HepG2 (cell line): ENCODE measurements around the gene SLC35D3. TPM values are rescaled to one million over a fixed set of nuclear protein-coding genes. Genes with fewer than 3 reads are reported as not detected.
A peak's percentile ranks its signal among the peaks of the same experiment; 100 is the strongest.

Experiments used
- GATA4 ChIP-seq: sonication (generic); IDR thresholded peaks from 2 replicates; pipeline ENCODE4 v1.6.1; 2016; ENCODE audit warnings: antibody characterized with exemption, low read depth, borderline replicate concordance
- HNF4A ChIP-seq: sonication (generic); formaldehyde crosslinking; IDR thresholded peaks from 2 replicates; pipeline ENCODE4 v1.4.0; 2020; ENCODE audit warnings: missing genetic modification reagents
- MED13 ChIP-seq: sonication (generic); formaldehyde crosslinking; IDR thresholded peaks from 2 replicates; pipeline ENCODE4 v1.5.0; 2020; ENCODE audit warnings: missing genetic modification reagents
- NFIB ChIP-seq: sonication (generic); formaldehyde crosslinking; IDR thresholded peaks from 2 replicates; pipeline ENCODE4 v1.9.0; 2021; ENCODE audit warnings: missing genetic modification reagents, mild to moderate bottlenecking, borderline replicate concordance
- SOX5 ChIP-seq: IDR thresholded peaks from 2 replicates; pipeline ENCODE4 v1.6.1; 2016; ENCODE audit warnings: borderline replicate concordance
- THAP11 ChIP-seq: IDR thresholded peaks from 2 replicates; pipeline ENCODE4 v1.6.1; 2016; ENCODE audit warnings: missing biosample characterization, missing genetic modification reagents
- polyA plus RNA-seq, 8 experiments: library from polyadenylated mRNA; depleted of rRNA in 3 of 8; stranded (reverse) in 7 of 8; unstranded in 1 of 8; fragments of >200 nt; fragmentation: Illumina TruSeq in 4 of 8; extraction: Trizol in 4 of 8; gene quantifications; 2 replicates each; pipeline versions ENCODE4 v1.2.1 to v1.2.3, GENCODE V29; 2011 to 2016; ENCODE audit warnings: low read depth in 4 of 8, missing spikeins in 1 of 8, mixed read lengths in 1 of 8; ENCODE audit not compliant: insufficient read depth in 1 of 8
- total RNA-seq, 5 experiments: library from RNA; depleted of rRNA; stranded (reverse); fragments of >200 nt; fragmentation: Illumina TruSeq; extraction: Trizol; gene quantifications; 2 replicates each; pipeline ENCODE4 v1.2.3, GENCODE V29; 2016; ENCODE audit warnings: low read depth in 1 of 5
- TF ChIP-seq, protein P1 (sequence below): sonication (generic); formaldehyde crosslinking; IDR thresholded peaks from 2 replicates; pipeline ENCODE4 v1.8.0; 2022; ENCODE audit warnings: missing genetic modification reagents, mild to moderate bottlenecking, moderate library complexity, borderline replicate concordance
- TF ChIP-seq, protein P2 (sequence below): sonication (generic); formaldehyde crosslinking; IDR thresholded peaks from 2 replicates; pipeline ENCODE4 v1.8.0; 2022; ENCODE audit warnings: mild to moderate bottlenecking, missing genetic modification reagents
- TF ChIP-seq, protein P3 (sequence below): sonication (generic); formaldehyde crosslinking; IDR thresholded peaks from 2 replicates; pipeline ENCODE4 v1.5.1; 2020; ENCODE audit warnings: mild to moderate bottlenecking, missing genetic modification reagents, borderline replicate concordance
- TF ChIP-seq, protein P4 (sequence below): sonication (generic); formaldehyde crosslinking; conservative IDR thresholded peaks from 2 replicates; pipeline ENCODE4 v1.4.0; 2020; ENCODE audit warnings: mild to moderate bottlenecking, missing genetic modification reagents, moderate library complexity
- TF ChIP-seq, protein P5 (sequence below): IDR thresholded peaks from 2 replicates; pipeline ENCODE4 v1.6.1; 2016; ENCODE audit warnings: low read depth, missing genetic modification reagents, missing compliant biosample characterization
- TF ChIP-seq, protein P6 (sequence below): sonication (generic); formaldehyde crosslinking; IDR thresholded peaks from 2 replicates; pipeline ENCODE4 v1.4.0; 2020; ENCODE audit warnings: mild to moderate bottlenecking, missing genetic modification reagents

SLC35D3 gene
- total and polyA plus RNA-seq, 2 of the 13 experiments (the other 11 are each of a cell fraction or from before 2014, with no cell fraction given), result not detected

DNA sequence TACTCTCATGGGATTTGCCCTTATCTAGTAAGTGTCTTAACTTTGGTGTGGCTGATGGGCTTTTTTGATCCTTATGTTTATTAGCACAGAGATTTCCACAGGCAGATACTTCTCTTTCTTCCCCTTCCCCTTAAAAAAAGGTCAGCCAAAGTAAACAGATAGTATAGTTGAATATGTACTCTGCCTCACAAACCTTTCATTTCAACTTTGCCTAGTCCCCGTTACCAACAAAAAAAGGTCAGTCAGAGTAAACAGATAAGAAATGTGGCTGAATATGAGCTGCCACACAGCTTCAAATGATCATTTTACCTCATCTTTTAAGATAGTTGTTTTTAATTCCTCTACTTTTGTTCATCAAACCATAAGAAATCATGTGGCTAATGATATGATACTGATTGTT lies 34.1 kb upstream of the SLC35D3 start (continued):
- TF ChIP-seq, protein P1, sequence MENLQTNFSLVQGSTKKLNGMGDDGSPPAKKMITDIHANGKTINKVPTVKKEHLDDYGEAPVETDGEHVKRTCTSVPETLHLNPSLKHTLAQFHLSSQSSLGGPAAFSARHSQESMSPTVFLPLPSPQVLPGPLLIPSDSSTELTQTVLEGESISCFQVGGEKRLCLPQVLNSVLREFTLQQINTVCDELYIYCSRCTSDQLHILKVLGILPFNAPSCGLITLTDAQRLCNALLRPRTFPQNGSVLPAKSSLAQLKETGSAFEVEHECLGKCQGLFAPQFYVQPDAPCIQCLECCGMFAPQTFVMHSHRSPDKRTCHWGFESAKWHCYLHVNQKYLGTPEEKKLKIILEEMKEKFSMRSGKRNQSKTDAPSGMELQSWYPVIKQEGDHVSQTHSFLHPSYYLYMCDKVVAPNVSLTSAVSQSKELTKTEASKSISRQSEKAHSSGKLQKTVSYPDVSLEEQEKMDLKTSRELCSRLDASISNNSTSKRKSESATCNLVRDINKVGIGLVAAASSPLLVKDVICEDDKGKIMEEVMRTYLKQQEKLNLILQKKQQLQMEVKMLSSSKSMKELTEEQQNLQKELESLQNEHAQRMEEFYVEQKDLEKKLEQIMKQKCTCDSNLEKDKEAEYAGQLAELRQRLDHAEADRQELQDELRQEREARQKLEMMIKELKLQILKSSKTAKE (CRISPR knock-in tag), result 0 out of 2 replicates have a peak, but pooled peaks have one; percentile 34
- TF ChIP-seq SOX5 (CRISPR knock-in tag), result peak; percentile 88
- TF ChIP-seq, protein P2, sequence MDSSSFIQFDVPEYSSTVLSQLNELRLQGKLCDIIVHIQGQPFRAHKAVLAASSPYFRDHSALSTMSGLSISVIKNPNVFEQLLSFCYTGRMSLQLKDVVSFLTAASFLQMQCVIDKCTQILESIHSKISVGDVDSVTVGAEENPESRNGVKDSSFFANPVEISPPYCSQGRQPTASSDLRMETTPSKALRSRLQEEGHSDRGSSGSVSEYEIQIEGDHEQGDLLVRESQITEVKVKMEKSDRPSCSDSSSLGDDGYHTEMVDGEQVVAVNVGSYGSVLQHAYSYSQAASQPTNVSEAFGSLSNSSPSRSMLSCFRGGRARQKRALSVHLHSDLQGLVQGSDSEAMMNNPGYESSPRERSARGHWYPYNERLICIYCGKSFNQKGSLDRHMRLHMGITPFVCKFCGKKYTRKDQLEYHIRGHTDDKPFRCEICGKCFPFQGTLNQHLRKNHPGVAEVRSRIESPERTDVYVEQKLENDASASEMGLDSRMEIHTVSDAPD (CRISPR knock-in tag), result 0 out of 2 replicates have a peak, but pooled peaks have one; percentile 24
- no peak for TF ChIP-seq NFIB (CRISPR knock-in tag)
- TF ChIP-seq, protein P3, sequence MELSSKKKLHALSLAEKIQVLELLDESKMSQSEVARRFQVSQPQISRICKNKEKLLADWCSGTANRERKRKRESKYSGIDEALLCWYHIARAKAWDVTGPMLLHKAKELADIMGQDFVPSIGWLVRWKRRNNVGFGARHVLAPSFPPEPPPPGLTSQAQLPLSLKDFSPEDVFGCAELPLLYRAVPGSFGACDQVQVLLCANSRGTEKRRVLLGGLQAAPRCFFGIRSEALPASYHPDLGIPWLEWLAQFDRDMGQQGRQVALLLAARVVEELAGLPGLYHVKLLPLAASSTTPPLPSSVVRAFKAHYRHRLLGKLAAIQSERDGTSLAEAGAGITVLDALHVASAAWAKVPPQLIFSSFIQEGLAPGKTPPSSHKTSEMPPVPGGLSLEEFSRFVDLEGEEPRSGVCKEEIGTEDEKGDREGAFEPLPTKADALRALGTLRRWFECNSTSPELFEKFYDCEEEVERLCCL (CRISPR knock-in tag), result no peak
- TF ChIP-seq, protein P4, sequence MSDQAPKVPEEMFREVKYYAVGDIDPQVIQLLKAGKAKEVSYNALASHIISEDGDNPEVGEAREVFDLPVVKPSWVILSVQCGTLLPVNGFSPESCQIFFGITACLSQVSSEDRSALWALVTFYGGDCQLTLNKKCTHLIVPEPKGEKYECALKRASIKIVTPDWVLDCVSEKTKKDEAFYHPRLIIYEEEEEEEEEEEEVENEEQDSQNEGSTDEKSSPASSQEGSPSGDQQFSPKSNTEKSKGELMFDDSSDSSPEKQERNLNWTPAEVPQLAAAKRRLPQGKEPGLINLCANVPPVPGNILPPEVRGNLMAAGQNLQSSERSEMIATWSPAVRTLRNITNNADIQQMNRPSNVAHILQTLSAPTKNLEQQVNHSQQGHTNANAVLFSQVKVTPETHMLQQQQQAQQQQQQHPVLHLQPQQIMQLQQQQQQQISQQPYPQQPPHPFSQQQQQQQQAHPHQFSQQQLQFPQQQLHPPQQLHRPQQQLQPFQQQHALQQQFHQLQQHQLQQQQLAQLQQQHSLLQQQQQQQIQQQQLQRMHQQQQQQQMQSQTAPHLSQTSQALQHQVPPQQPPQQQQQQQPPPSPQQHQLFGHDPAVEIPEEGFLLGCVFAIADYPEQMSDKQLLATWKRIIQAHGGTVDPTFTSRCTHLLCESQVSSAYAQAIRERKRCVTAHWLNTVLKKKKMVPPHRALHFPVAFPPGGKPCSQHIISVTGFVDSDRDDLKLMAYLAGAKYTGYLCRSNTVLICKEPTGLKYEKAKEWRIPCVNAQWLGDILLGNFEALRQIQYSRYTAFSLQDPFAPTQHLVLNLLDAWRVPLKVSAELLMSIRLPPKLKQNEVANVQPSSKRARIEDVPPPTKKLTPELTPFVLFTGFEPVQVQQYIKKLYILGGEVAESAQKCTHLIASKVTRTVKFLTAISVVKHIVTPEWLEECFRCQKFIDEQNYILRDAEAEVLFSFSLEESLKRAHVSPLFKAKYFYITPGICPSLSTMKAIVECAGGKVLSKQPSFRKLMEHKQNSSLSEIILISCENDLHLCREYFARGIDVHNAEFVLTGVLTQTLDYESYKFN (CRISPR knock-in tag), result peak; percentile 51
- peak; percentile 90; the same call in 1 of the 2 replicates for TF ChIP-seq GATA4
- TF ChIP-seq, protein P5, sequence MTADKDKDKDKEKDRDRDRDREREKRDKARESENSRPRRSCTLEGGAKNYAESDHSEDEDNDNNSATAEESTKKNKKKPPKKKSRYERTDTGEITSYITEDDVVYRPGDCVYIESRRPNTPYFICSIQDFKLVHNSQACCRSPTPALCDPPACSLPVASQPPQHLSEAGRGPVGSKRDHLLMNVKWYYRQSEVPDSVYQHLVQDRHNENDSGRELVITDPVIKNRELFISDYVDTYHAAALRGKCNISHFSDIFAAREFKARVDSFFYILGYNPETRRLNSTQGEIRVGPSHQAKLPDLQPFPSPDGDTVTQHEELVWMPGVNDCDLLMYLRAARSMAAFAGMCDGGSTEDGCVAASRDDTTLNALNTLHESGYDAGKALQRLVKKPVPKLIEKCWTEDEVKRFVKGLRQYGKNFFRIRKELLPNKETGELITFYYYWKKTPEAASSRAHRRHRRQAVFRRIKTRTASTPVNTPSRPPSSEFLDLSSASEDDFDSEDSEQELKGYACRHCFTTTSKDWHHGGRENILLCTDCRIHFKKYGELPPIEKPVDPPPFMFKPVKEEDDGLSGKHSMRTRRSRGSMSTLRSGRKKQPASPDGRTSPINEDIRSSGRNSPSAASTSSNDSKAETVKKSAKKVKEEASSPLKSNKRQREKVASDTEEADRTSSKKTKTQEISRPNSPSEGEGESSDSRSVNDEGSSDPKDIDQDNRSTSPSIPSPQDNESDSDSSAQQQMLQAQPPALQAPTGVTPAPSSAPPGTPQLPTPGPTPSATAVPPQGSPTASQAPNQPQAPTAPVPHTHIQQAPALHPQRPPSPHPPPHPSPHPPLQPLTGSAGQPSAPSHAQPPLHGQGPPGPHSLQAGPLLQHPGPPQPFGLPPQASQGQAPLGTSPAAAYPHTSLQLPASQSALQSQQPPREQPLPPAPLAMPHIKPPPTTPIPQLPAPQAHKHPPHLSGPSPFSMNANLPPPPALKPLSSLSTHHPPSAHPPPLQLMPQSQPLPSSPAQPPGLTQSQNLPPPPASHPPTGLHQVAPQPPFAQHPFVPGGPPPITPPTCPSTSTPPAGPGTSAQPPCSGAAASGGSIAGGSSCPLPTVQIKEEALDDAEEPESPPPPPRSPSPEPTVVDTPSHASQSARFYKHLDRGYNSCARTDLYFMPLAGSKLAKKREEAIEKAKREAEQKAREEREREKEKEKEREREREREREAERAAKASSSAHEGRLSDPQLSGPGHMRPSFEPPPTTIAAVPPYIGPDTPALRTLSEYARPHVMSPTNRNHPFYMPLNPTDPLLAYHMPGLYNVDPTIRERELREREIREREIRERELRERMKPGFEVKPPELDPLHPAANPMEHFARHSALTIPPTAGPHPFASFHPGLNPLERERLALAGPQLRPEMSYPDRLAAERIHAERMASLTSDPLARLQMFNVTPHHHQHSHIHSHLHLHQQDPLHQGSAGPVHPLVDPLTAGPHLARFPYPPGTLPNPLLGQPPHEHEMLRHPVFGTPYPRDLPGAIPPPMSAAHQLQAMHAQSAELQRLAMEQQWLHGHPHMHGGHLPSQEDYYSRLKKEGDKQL (CRISPR knock-in tag), result peak; percentile 99
- TF ChIP-seq HNF4A (CRISPR knock-in tag), result 0 out of 2 replicates have a peak, but pooled peaks have one; percentile 15
- TF ChIP-seq, protein P6, sequence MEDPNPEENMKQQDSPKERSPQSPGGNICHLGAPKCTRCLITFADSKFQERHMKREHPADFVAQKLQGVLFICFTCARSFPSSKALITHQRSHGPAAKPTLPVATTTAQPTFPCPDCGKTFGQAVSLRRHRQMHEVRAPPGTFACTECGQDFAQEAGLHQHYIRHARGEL (CRISPR knock-in tag), result no peak
- no peak for TF ChIP-seq THAP11 (CRISPR knock-in tag)
- no peak for TF ChIP-seq MED13
